ENCODE measurements around the gene WFIKKN2.

Gene WFIKKN2

GRCh38 chr17:50848711-50849110 is 13.3 kb downstream of the WFIKKN2 start:
- DNase-seq (ENCODE audit: low spot score): no peak
- H3K27me3 ChIP-seq (ENCODE audit: control insufficient read depth in 3 of 3, insufficient read depth in 3 of 3, low read depth in 1 of 3, low read length in 3 of 3): peaks cover 0 to 42% (median 0%) of the 10 kb centered on the region in 3 experiments
- no peak overlapping the region for H2AFZ ChIP-seq (ENCODE audit: low read length)
- no peak overlapping the region for H3K4ac ChIP-seq (ENCODE audit: low read length)
- H3K79me1 ChIP-seq (ENCODE audit: low read depth, low read length): no peaks in the 10 kb centered on the region
- H3K4me1 ChIP-seq (ENCODE audit: control insufficient read depth in 2 of 2, insufficient read depth in 1 of 2, low read depth in 1 of 2, low read length in 2 of 2): peaks cover 8 to 10% of the 10 kb centered on the region in 2 donors
- WGBS, 2 donors (ENCODE audit: extremely low coverage in 2 of 2, insufficient read length in 2 of 2, insufficient replicate concordance in 1 of 2): no CpG with 5 or more reads among the region's 2 CpGs
- H2AK5ac ChIP-seq (ENCODE audit: low read depth, low read length): no peak overlapping the region
- H3K18ac ChIP-seq (ENCODE audit: low read length): no peak overlapping the region
- H2BK12ac ChIP-seq (ENCODE audit: low read length): no peak overlapping the region
- H3K4me2 ChIP-seq (ENCODE audit: insufficient read depth, low read length, poor library complexity, severe bottlenecking): no peak overlapping the region
- no peak overlapping the region for H3K23ac ChIP-seq (ENCODE audit: low read depth, low read length, poor library complexity)
- no peak overlapping the region for H2BK5ac ChIP-seq (ENCODE audit: low read length)
- no peaks in the 10 kb centered on the region for H3K9me3 ChIP-seq (replicated peaks in 1 of 2; ENCODE audit: control insufficient read depth in 2 of 2, insufficient read depth in 1 of 2, low read depth in 1 of 2, low read length in 2 of 2)
- H2BK15ac ChIP-seq (ENCODE audit: low read length): no peak overlapping the region
- H3K36me3 ChIP-seq (replicated peaks in 1 of 2; ENCODE audit: control insufficient read depth in 2 of 2, insufficient read depth in 2 of 2, low read length in 2 of 2): no peaks in the 10 kb centered on the region
- no peak overlapping the region for H3K4me3 ChIP-seq (ENCODE audit: low read length in 2 of 2)
- no peak overlapping the region for H3K14ac ChIP-seq (ENCODE audit: low read length)
- H4K8ac ChIP-seq (ENCODE audit: low read depth, low read length): no peak overlapping the region
- no peak overlapping the region for H3K9ac ChIP-seq (ENCODE audit: low read depth, low read length, poor library complexity)
- no peak overlapping the region for H2BK120ac ChIP-seq (ENCODE audit: low read depth, low read length)
- no peak overlapping the region for H3K27ac ChIP-seq (replicated peaks; ENCODE audit: low read length)
- H4K91ac ChIP-seq (ENCODE audit: low read depth, low read length, poor library complexity): no peak overlapping the region

GRCh38 chr17:50850640-50851039 is 15.3 kb downstream of the WFIKKN2 start:
- no peak overlapping the region for H2BK120ac ChIP-seq (ENCODE audit: low read depth, low read length)
- H2BK15ac ChIP-seq (ENCODE audit: low read length): no peak overlapping the region
- H4K8ac ChIP-seq (ENCODE audit: low read depth, low read length): no peak overlapping the region
- H3K36me3 ChIP-seq (replicated peaks in 1 of 2; ENCODE audit: control insufficient read depth in 2 of 2, insufficient read depth in 2 of 2, low read length in 2 of 2): no peaks in the 10 kb centered on the region
- no peak overlapping the region for H3K4ac ChIP-seq (ENCODE audit: low read length)
- DNase-seq (ENCODE audit: low spot score): no peak
- no peak overlapping the region for H3K23ac ChIP-seq (ENCODE audit: low read depth, low read length, poor library complexity)
- no peaks in the 10 kb centered on the region for H3K79me1 ChIP-seq (ENCODE audit: low read depth, low read length)
- H3K9ac ChIP-seq (ENCODE audit: low read depth, low read length, poor library complexity): no peak overlapping the region
- no peaks in the 10 kb centered on the region for H3K9me3 ChIP-seq (replicated peaks in 1 of 2; ENCODE audit: control insufficient read depth in 2 of 2, insufficient read depth in 1 of 2, low read depth in 1 of 2, low read length in 2 of 2)
- H2AFZ ChIP-seq (ENCODE audit: low read length): no peak overlapping the region
- H2BK12ac ChIP-seq (ENCODE audit: low read length): no peak overlapping the region
- no peak overlapping the region for H2BK5ac ChIP-seq (ENCODE audit: low read length)
- H3K27me3 ChIP-seq (ENCODE audit: control insufficient read depth in 3 of 3, insufficient read depth in 3 of 3, low read depth in 1 of 3, low read length in 3 of 3): peaks cover 0 to 44% (median 0%) of the 10 kb centered on the region in 3 experiments
- WGBS, 2 donors (ENCODE audit: extremely low coverage in 2 of 2, insufficient read length in 2 of 2, insufficient replicate concordance in 1 of 2): no CpG with 5 or more reads among the region's 7 CpGs
- H3K4me2 ChIP-seq (ENCODE audit: insufficient read depth, low read length, poor library complexity, severe bottlenecking): no peak overlapping the region
- H3K18ac ChIP-seq (ENCODE audit: low read length): no peak overlapping the region
- no peak overlapping the region for H3K14ac ChIP-seq (ENCODE audit: low read length)
- H2AK5ac ChIP-seq (ENCODE audit: low read depth, low read length): no peak overlapping the region
- H3K4me1 ChIP-seq (ENCODE audit: control insufficient read depth in 2 of 2, insufficient read depth in 1 of 2, low read depth in 1 of 2, low read length in 2 of 2): peaks cover under 1% of the 10 kb centered on the region in 2 donors
- H4K91ac ChIP-seq (ENCODE audit: low read depth, low read length, poor library complexity): no peak overlapping the region
- no peak overlapping the region for H3K27ac ChIP-seq (replicated peaks; ENCODE audit: low read length)
- no peak overlapping the region for H3K4me3 ChIP-seq (ENCODE audit: low read length in 2 of 2)

- no peak overlapping the region for H2BK120ac ChIP-seq (ENCODE audit: low read depth, low read length)
- no peak overlapping the region for H4K91ac ChIP-seq (ENCODE audit: low read depth, low read length, poor library complexity)
- no peak overlapping the region for H3K14ac ChIP-seq (ENCODE audit: low read length)
- no peak overlapping the region for H2BK12ac ChIP-seq (ENCODE audit: low read length)
- no peak overlapping the region for H3K4ac ChIP-seq (ENCODE audit: low read length)
- H4K8ac ChIP-seq (ENCODE audit: low read depth, low read length): no peak overlapping the region
- no CpG with 5 or more reads among the region's 6 CpGs for WGBS, 2 donors (ENCODE audit: extremely low coverage in 2 of 2, insufficient read length in 2 of 2, insufficient replicate concordance in 1 of 2)
- peaks cover 0 to 38% (median 0%) of the 10 kb centered on the region in 3 experiments for H3K27me3 ChIP-seq (ENCODE audit: control insufficient read depth in 3 of 3, insufficient read depth in 3 of 3, low read depth in 1 of 3, low read length in 3 of 3)
- no peak overlapping the region for H2AFZ ChIP-seq (ENCODE audit: low read length)
- no peaks in the 10 kb centered on the region for H3K79me1 ChIP-seq (ENCODE audit: low read depth, low read length)
- no peaks in the 10 kb centered on the region for H3K4me1 ChIP-seq (ENCODE audit: control insufficient read depth in 2 of 2, insufficient read depth in 1 of 2, low read depth in 1 of 2, low read length in 2 of 2)
- no peak overlapping the region for H3K4me3 ChIP-seq (ENCODE audit: low read length in 2 of 2)
- no peak overlapping the region for H2BK15ac ChIP-seq (ENCODE audit: low read length)
- H2AK5ac ChIP-seq (ENCODE audit: low read depth, low read length): no peak overlapping the region
- no peak overlapping the region for H2BK5ac ChIP-seq (ENCODE audit: low read length)
- DNase-seq (ENCODE audit: low spot score): no peak
- no peaks in the 10 kb centered on the region for H3K36me3 ChIP-seq (replicated peaks in 1 of 2; ENCODE audit: control insufficient read depth in 2 of 2, insufficient read depth in 2 of 2, low read length in 2 of 2)
- H3K23ac ChIP-seq (ENCODE audit: low read depth, low read length, poor library complexity): no peak overlapping the region
- no peak overlapping the region for H3K4me2 ChIP-seq (ENCODE audit: insufficient read depth, low read length, poor library complexity, severe bottlenecking)
- H3K9ac ChIP-seq (ENCODE audit: low read depth, low read length, poor library complexity): no peak overlapping the region
- no peak overlapping the region for H3K18ac ChIP-seq (ENCODE audit: low read length)
- no peaks in the 10 kb centered on the region for H3K9me3 ChIP-seq (replicated peaks in 1 of 2; ENCODE audit: control insufficient read depth in 2 of 2, insufficient read depth in 1 of 2, low read depth in 1 of 2, low read length in 2 of 2)
- no peak overlapping the region for H3K27ac ChIP-seq (replicated peaks; ENCODE audit: low read length)
These were observed 17.7 kb downstream of the WFIKKN2 start for GRCh38 chr17:50853015-50853615.

GRCh38 chr17:50853781-50854180 is 18.4 kb downstream of the WFIKKN2 start:
- H3K36me3 ChIP-seq (replicated peaks in 1 of 2; ENCODE audit: control insufficient read depth in 2 of 2, insufficient read depth in 2 of 2, low read length in 2 of 2): no peaks in the 10 kb centered on the region

More at GRCh38 chr17:50853781-50854180, 18.4 kb downstream of the WFIKKN2 start:
- Histone ChIP-seq H2BK12ac (ENCODE audit: low read length) (no peak overlapping the region), H2BK15ac (ENCODE audit: low read length) (no peak overlapping the region), H3K4me3 (ENCODE audit: low read length in 2 of 2) (no peak overlapping the region), H2AFZ (ENCODE audit: low read length) (no peak overlapping the region), H2AK5ac (ENCODE audit: low read depth, low read length) (no peak overlapping the region), H2BK5ac (ENCODE audit: low read length) (no peak overlapping the region), H3K4me2 (ENCODE audit: insufficient read depth, low read length, poor library complexity, severe bottlenecking) (no peak overlapping the region), H3K27me3 (ENCODE audit: control insufficient read depth in 3 of 3, insufficient read depth in 3 of 3, low read depth in 1 of 3, low read length in 3 of 3) (peaks cover 0 to 31% (median 0%) of the 10 kb centered on the region in 3 experiments), H3K9me3 (replicated peaks in 1 of 2; ENCODE audit: control insufficient read depth in 2 of 2, insufficient read depth in 1 of 2, low read depth in 1 of 2, low read length in 2 of 2) (no peaks in the 10 kb centered on the region), H2BK120ac (ENCODE audit: low read depth, low read length) (no peak overlapping the region), H3K23ac (ENCODE audit: low read depth, low read length, poor library complexity) (no peak overlapping the region), H4K91ac (ENCODE audit: low read depth, low read length, poor library complexity) (no peak overlapping the region), H3K27ac (replicated peaks; ENCODE audit: low read length) (no peak overlapping the region), H3K4me1 (ENCODE audit: control insufficient read depth in 2 of 2, insufficient read depth in 1 of 2, low read depth in 1 of 2, low read length in 2 of 2) (no peaks in the 10 kb centered on the region), H3K14ac (ENCODE audit: low read length) (no peak overlapping the region), H3K79me1 (ENCODE audit: low read depth, low read length) (no peaks in the 10 kb centered on the region), H4K8ac (ENCODE audit: low read depth, low read length) (no peak overlapping the region), H3K18ac (ENCODE audit: low read length) (no peak overlapping the region), H3K9ac (ENCODE audit: low read depth, low read length, poor library complexity) (no peak overlapping the region), H3K4ac (ENCODE audit: low read length) (no peak overlapping the region)
- DNase-seq (ENCODE audit: low spot score): no peak
- WGBS, 2 donors (ENCODE audit: extremely low coverage in 2 of 2, insufficient read length in 2 of 2, insufficient replicate concordance in 1 of 2): no CpG with 5 or more reads among the region's 6 CpGs

Data from neuronal stem cell (in vitro differentiated cells).